Lung (tissue), 12 donors: ENCODE measurements around the gene SCEL. TPM values are rescaled to one million over a fixed set of nuclear protein-coding genes. Genes with fewer than 3 reads are reported as not detected.

Source experiments
- ATAC-seq: fragments of 200-7000 bp; cut with Tn5 transposase; one replicate; pipeline ENCODE4 v1.9.1; 2020; ENCODE audit warnings: moderate number of reproducible peaks; ENCODE audit not compliant: insufficient read depth, low FRiP score
- DNase-seq, 3 donors: peaks; one replicate each; pipeline ENCODE4 v3.0.0-alpha.2; 2013 to 2017
- H3K27ac ChIP-seq, 2 donors: one replicate each; pipeline ENCODE4 v1.5.1; 2013; ENCODE audit warnings: mild to moderate bottlenecking in 2 of 2, moderate library complexity in 2 of 2, control low read depth in 1 of 2, inconsistent platforms in 1 of 2, low read depth in 1 of 2, low read length in 1 of 2
- H3K27me3 ChIP-seq, 3 donors: one replicate each; pipeline ENCODE4 v1.5.1; 2013; ENCODE audit warnings: low read length in 2 of 3; ENCODE audit not compliant: control insufficient read depth in 3 of 3, insufficient read depth in 3 of 3
- H3K36me3 ChIP-seq, 4 donors: one replicate each; pipeline ENCODE4 v1.5.1; 2013; ENCODE audit warnings: low read length in 4 of 4, mild to moderate bottlenecking in 1 of 4, moderate library complexity in 1 of 4; ENCODE audit not compliant: control insufficient read depth in 4 of 4, insufficient read depth in 4 of 4
- H3K4me1 ChIP-seq, 5 donors: one replicate each; pipeline ENCODE4 v1.5.1; 2013; ENCODE audit warnings: low read length in 5 of 5, mild to moderate bottlenecking in 2 of 5, moderate library complexity in 1 of 5; ENCODE audit not compliant: control insufficient read depth in 5 of 5, insufficient read depth in 5 of 5
- H3K4me3 ChIP-seq: one replicate; pipeline ENCODE4 v1.5.1; 2013; ENCODE audit warnings: mild to moderate bottlenecking, control low read depth, moderate library complexity
- H3K9ac ChIP-seq, 2 donors: one replicate each; pipeline ENCODE4 v1.5.1; 2013; ENCODE audit warnings: low read length in 2 of 2, control low read depth in 1 of 2; ENCODE audit not compliant: insufficient read depth in 1 of 2
- H3K9me3 ChIP-seq, 4 donors: one replicate each; pipeline ENCODE4 v1.5.1; 2013; ENCODE audit warnings: low read length in 3 of 4, mild to moderate bottlenecking in 1 of 4, moderate library complexity in 1 of 4; ENCODE audit not compliant: control insufficient read depth in 4 of 4, insufficient read depth in 3 of 4
- WGBS, 2 donors: extraction: QIAGEN DNeasy Blood & Tissue Kit; methylation state at CpG; one replicate each; pipeline ENCODE4 v1.1.7; 2013; 5-methylcytosine and 5-hydroxymethylcytosine counted together
- polyA plus RNA-seq, 2 donors: library from polyadenylated mRNA; stranded (reverse); fragments of 200-250 nt; gene quantifications; one replicate each; pipeline ENCODE4 v1.2.1, GENCODE V29; 2013
- total RNA-seq, 2 donors: library from RNA; depleted of rRNA in 1 of 2; stranded (reverse); fragments of >200 nt in 1 of 2; gene quantifications; one replicate each; pipeline ENCODE4 v1.2.1, GENCODE V29; 2014 to 2021
- TF ChIP-seq, protein P1 (sequence below): IDR thresholded peaks from 2 replicates; pipeline ENCODE4 v1.5.1; 2012; ENCODE audit warnings: mild to moderate bottlenecking; ENCODE audit errors: control extremely low read depth, extremely low read depth
- donor health status: control.
- donor health status: control.
- donor health status: Bipolar disorder and iron deficiency.
- donor health status: healthy.
- donor health status: DM: yes; HTN: yes; CAD: no.

Gene SCEL
- total and polyA plus RNA-seq, 4 donors, result 6.0 to 62.1 (median 24.7) TPM

DNA sequence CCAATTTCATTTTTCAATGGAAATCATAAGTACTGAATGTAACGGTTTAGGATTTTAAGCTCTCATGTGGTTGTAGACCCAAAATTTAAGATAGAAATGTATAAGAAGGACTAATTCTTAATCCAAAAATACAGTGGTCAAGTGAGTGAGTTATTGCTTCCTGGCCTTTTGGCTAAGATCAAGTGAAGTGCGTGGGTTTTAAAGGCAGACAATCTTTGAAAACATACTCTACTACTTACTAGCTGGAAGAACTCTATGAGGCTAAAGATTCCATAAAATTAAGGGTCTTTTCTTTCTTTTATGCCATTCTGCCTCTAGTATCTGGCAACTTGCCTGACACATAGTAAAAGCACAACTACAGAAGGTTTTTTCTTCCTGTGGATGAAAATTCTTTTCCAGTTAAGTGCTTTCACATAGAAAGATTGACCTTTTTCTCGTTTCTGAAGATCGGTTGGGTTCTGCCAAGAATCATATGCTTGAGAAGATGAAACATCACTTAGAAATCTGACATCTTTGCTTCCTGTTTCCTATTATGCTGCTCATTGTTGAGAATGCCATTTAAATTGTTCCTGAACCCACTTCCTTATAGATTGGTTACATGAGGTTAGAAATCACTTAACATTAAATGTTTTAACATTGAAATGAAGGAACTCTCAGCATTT lies 26.4 kb upstream of the SCEL start:
- Histone ChIP-seq H3K36me3 (no peaks in the 10 kb centered on the region), H3K27me3 (no peaks in the 10 kb centered on the region), H3K4me1 (peaks cover 0 to 8% (median 0%) of the 10 kb centered on the region in 5 donors), H3K27ac (no peak overlapping the region), H3K4me3 (no peak overlapping the region), H3K9me3 (no peaks in the 10 kb centered on the region), H3K9ac (no peak overlapping the region)
- DNase-seq, result peak in 2 of 3 donors; percentile 37 to 45
- TF ChIP-seq, protein P1, sequence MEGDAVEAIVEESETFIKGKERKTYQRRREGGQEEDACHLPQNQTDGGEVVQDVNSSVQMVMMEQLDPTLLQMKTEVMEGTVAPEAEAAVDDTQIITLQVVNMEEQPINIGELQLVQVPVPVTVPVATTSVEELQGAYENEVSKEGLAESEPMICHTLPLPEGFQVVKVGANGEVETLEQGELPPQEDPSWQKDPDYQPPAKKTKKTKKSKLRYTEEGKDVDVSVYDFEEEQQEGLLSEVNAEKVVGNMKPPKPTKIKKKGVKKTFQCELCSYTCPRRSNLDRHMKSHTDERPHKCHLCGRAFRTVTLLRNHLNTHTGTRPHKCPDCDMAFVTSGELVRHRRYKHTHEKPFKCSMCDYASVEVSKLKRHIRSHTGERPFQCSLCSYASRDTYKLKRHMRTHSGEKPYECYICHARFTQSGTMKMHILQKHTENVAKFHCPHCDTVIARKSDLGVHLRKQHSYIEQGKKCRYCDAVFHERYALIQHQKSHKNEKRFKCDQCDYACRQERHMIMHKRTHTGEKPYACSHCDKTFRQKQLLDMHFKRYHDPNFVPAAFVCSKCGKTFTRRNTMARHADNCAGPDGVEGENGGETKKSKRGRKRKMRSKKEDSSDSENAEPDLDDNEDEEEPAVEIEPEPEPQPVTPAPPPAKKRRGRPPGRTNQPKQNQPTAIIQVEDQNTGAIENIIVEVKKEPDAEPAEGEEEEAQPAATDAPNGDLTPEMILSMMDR, result no peak
- 30 to 36% methylated on average over 4 of the region's 4 CpGs for WGBS, 2 donors
- ATAC-seq, result peak; percentile 50

DNA sequence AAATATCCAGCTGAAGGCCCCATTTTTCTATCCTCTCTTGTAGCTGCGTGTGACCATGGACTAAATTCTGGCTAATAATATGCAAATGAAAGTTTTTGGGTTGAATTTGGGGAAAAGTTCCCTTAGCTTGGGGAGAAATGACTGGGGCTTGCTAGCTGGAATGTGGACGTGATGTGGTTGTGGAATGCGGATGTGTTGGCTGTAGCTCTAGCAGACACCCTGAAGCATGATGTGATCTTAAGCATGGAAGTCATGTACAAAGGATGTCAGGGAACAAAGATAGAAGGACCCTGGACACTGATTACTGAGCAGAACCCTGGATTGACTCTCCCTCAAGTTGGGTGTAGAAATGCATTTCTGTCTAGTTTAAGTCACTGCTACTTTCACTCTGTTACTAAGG lies 25.4 kb upstream of the SCEL start:
- Histone ChIP-seq H3K9me3 (no peaks in the 10 kb centered on the region), H3K4me3 (no peak overlapping the region), H3K9ac (no peak overlapping the region), H3K27ac (no peak overlapping the region), H3K36me3 (no peaks in the 10 kb centered on the region), H3K27me3 (no peaks in the 10 kb centered on the region), H3K4me1 (peaks cover 0 to 8% (median 0%) of the 10 kb centered on the region in 5 donors)
- no peak for DNase-seq
- WGBS, 2 donors, result 96 to 98% methylated on average over 3 of the region's 3 CpGs
- TF ChIP-seq, protein P1, result no peak
- ATAC-seq, result no peak

DNA sequence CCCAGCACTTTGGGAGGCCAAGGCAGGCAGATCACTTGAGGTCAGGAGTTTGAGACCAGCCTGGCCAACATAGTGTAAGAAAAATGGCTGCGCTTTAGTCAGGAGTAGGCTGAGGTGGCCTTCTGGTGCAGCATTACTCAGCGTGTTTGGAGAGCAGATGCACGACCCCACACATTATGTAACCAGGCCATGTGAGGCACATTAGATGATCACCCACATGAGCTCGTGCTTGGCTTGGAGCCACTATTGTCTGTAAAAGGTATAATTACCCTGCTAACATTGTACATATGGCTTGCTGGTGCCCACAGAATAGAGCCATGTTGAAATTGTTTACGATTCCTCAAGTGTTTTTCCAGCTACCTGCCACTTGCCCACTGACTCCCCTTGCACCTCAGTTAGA lies 24.0 kb upstream of the SCEL start:
- Histone ChIP-seq H3K9me3 (no peaks in the 10 kb centered on the region), H3K36me3 (no peaks in the 10 kb centered on the region), H3K9ac (no peak overlapping the region), H3K27me3 (no peaks in the 10 kb centered on the region), H3K27ac (no peak overlapping the region), H3K4me3 (no peak overlapping the region), H3K4me1 (peaks cover 0 to 8% (median 0%) of the 10 kb centered on the region in 5 donors)
- no peak for ATAC-seq
- 72 to 74% methylated on average over 5 of the region's 5 CpGs for WGBS, 2 donors
- DNase-seq, result no peak
- TF ChIP-seq, protein P1, result no peak
